Measurements from ENCODE around the gene LLGL2.

LLGL2 gene

DNA sequence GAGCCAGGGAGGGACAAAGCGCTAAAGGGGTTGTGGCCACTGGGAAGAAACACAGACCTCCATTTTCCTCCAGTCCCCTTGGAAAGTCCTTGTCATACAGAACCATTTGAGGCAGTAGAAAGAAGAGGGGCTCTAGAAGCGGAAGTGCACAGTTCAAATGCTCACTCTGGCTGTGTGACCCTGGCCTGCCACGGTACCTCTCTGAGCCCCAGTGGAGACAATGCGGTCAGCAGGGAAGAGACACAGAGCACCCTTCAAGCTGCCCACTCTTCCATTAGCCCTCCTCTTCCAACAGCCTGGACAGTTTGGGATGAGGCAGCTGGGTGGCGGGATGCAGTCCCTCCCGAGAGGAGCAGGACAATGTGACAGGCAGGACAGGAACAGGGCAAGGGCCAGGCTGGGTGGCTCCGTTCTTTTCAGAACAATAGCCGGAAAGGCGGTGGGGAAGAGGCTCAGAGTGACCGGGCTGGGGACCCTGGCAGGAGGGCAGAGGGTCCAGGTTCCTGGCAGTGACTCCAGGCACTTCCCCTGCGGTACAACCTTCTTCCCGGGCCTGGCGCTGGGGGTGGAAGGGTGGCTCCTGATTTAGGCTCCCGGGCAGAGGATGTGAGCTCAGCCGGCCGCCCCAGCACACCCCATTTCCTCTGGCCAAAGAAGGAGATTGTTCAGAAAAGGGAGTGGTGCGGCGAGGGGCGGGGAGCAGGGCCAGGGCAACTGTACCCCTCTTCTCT is 15.8 kb upstream of the LLGL2 start:
- Mint-ChIP-seq H3K9me3 (no peaks in the 10 kb centered on the region), H3K4me1 (peaks cover 9% of the 10 kb centered on the region), H3K27ac (peak overlapping the region in 1 of 2 donors; percentile 67), H3K27me3 (no peaks in the 10 kb centered on the region), H3K4me3 (no peak overlapping the region)
- ATAC-seq, result no peak
- no peak for DNase-seq

DNA sequence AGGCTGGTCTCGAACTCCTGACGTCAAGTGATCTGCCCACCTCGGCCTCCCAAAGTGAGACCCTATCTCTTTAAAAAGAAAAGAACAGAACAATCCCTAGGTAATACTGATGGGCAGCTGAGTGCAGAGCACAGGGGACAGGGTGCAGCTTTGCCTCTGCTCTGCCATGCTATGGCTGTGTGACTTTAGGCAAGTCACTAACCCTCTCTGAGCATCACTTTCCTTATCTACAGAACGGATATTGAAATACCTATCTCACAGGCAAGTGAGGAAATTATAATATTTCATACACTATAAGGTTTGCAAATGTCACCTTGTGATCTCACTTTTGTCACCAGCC is 14.3 kb upstream of the LLGL2 start:
- H3K27ac Mint-ChIP-seq, result no peak overlapping the region
- no peak overlapping the region for H3K4me3 Mint-ChIP-seq
- H3K4me1 Mint-ChIP-seq, result peaks cover 9% of the 10 kb centered on the region
- H3K27me3 Mint-ChIP-seq, result no peaks in the 10 kb centered on the region
- no peak for DNase-seq
- H3K9me3 Mint-ChIP-seq, result no peaks in the 10 kb centered on the region
- no peak for ATAC-seq

DNA sequence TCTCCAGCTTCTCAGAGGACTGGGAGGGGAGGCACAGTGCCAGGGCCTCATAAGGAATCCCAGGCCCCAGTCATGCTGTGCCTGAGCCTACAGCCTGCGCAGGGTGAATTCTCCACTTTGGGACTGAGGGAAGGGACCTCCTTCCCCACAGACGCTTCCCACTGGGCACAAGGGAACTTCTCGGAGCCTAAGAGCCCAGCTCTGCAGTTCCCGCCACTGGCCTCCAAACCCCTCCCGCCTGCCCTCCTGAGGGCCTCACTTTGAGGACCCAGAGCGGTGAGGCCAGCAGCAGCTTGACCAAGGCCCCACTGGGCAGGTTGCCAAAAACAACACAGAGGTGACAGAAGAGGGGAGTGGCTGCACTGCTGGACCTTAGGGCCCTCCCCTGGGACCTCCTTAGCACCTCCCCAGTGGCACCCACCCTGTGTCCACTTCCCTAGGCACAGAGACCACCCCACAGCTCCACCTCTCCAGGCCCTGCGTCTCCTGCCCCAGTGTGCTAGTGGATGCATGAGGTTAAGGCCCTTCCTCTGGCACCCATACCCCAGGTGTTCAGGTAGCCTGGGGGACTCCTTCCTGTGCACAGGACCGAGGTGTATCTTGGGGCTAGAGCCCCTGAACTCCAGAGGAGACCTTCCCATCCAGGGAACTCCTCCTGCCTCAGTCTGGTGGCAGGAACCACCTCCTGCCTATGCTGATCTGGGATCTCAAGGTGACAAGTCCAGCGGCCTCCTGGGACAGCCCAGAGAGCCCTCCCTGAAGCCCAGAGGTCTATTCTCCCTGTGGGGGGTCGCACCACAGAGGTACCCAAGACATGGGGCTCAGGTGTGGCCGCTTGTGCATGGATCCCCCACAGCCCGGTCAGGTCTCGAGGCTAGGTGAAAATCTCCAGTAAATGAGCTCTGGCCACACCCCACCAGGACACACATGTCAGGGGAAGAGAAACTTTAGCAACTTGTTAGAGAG is 13.6 kb upstream of the LLGL2 start:
- Mint-ChIP-seq H3K27me3 (no peaks in the 10 kb centered on the region), H3K27ac (peak overlapping the region in 1 of 2 donors; percentile 63), H3K4me1 (peaks cover 11% of the 10 kb centered on the region), H3K4me3 (no peak overlapping the region), H3K9me3 (no peaks in the 10 kb centered on the region)
- ATAC-seq, result no peak
- DNase-seq, result no peak

DNA sequence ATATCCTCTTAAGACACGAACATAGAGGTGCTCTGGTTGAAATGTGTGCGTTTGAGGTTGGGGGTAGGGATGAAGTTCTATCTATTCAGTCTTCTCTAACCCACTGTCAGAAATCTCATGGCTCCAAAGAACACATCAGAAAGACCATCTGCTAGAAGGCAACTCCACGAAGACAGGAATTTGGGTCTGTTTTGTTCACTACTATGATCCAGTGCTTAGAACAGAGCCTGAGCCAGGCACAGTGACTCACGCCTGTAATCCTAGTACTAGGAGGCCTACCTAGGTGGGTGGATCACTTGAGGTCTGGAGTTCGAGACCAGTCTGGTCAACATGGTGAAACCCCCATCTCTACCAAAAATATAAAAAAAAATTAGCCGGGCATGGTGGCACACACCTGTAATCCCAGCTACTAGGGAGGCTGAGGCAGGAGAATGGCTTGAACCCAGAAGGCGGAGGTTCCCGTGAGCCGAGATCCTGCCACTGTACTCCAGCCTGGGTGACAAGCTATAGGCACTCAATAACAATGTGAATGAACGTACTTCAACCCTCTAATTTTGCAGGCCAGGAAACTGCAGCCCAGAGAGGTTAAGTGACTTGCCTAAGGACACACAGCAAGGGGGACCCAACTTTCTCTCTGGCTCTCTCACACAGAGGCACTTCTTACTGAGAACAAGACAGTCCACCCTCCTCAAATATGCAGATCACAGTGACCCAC is 12.4 kb upstream of the LLGL2 start:
- ATAC-seq, result no peak

DNA sequence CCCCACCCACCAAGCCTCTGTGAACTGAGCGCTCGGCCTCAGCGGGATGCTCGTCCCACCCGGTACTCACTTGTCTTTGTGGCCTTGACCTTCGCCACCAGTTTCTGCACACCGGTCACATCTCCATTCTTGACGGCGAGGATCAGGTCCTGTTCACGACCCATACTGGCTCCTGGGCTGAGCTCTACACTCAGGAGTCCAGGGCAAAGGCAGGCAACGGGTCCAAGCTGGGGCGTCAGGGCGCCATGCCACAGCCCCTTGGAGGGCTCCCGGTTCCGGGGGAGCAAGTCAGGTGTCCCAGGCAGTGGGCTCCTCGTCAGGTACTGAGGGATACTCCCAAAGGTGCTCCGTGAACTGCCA is 11.9 kb upstream of the LLGL2 start:
- ATAC-seq (no peak), DNase-seq (no peak)
- Mint-ChIP-seq H3K4me1 (peaks cover 28% of the 10 kb centered on the region), H3K27me3 (no peaks in the 10 kb centered on the region), H3K9me3 (no peaks in the 10 kb centered on the region), H3K27ac (no peak overlapping the region), H3K4me3 (peak overlapping the region in 1 of 2 donors; percentile 30)

More for the DNA sequence above, 12.4 kb upstream of the LLGL2 start:
- no peak for DNase-seq
- Mint-ChIP-seq H3K4me1 (peaks cover 23% of the 10 kb centered on the region), H3K4me3 (no peak overlapping the region), H3K27me3 (no peaks in the 10 kb centered on the region), H3K9me3 (no peaks in the 10 kb centered on the region), H3K27ac (no peak overlapping the region)

DNA sequence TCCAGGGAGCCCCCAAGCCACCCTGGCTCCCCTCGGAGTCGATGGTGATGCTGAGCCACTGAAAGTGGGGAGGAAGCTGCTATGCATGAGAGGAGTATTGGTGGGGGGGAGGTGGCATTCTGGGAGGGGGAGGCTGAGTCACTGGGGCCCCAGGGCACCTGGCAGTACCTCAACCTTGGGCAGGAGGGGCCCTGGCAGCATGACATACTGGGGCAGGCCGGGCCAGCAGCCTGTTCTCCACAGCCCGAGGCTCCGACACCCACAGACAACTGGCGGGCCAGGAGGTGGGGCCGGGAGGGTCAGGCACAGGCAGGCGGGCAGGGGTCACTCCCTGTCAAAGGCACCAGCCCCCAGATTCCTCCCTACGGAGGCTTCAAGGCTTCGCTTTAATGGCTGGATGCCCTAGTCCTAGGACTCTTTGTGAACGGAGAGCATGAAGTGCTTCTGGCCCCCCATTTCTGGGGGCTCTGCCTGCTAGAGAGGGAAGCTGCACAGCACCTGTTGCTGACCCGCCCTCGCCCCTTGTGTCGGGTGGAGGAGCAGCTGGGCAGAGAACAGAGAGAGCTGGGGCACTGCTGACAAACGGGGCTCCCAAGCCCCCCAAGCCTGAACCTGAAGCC is 11.1 kb upstream of the LLGL2 start:
- no peaks in the 10 kb centered on the region for H3K27me3 Mint-ChIP-seq
- H3K9me3 Mint-ChIP-seq, result no peaks in the 10 kb centered on the region
- ATAC-seq, result no peak
- peak overlapping the region; percentile 53 to 63 for H3K4me3 Mint-ChIP-seq
- H3K4me1 Mint-ChIP-seq, result peaks cover 35% of the 10 kb centered on the region
- H3K27ac Mint-ChIP-seq, result no peak overlapping the region
- DNase-seq, result no peak

DNA sequence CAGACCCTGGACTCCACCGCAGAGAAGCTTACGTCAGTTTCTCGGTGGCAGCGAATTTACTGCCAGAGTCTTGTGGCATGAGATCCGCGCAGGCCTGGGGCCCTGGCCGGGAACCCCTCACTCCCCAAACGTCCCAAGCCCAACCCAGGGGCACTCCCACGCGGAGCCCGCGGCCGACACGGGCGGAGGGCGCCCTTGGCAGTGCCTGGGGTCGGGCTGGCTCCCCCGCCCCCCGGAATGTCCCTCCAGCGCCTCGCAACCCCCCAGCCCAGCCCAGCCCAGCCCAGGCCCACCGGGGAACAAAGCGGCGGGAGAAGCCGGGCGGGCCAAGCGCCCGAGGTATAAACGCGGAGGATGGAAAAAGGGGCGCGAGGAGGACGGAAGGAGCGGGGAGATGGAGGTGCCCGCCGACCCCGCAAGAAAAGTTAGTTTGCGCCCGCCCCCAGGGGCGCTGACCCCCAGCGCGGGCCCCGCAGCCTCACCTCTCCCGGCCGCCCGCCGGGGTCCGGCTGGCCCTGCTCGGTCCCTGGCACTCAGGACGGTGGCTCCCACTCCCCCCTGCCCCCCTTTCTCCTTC is 10.5 kb upstream of the LLGL2 start:
- H3K27me3 Mint-ChIP-seq, result no peaks in the 10 kb centered on the region
- H3K27ac Mint-ChIP-seq, result no peak overlapping the region
- DNase-seq, result no peak
- H3K9me3 Mint-ChIP-seq, result no peaks in the 10 kb centered on the region
- peak overlapping the region; percentile 63 to 83 for H3K4me3 Mint-ChIP-seq
- peaks cover 35% of the 10 kb centered on the region for H3K4me1 Mint-ChIP-seq
- ATAC-seq, result peak; percentile 1

DNA sequence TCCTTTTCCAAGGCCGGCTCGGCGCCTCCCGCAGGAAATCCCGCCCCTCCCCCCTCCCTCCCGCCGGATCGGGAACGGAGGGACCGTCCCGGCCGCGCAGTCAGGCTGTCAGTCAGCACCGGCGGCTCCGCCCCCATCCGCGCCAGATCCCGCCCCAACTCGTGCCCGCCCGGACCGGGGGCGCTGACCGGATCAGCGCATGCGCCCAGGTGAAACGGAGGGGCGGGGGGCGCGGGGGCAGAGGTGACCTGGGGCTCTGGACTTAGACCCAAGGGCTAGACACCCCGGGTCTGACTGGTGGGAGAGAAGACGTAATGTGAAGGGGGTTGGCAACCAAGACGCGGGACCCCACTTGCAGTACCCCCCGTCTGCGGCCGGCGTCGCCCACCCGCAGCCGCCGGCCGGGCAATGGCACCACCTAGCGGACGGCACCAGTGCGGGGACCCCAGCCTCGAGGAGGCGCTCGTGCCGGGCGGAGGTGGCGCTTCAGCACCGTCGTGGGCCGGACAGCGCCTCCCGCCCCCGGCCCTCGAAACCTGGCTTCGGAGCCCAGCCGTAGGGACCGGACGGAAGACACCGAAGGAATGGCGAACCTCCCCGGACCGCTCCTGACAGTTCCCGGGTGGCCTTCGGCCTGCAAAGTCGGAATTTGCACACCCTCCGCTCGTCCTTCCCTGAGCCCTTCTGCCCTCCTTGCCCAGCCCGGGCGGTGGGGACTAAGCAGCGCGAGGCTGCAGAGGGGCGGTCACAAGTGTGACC is 9.8 kb upstream of the LLGL2 start, which contains the start of gene CASKIN2:
TSS of gene CASKIN2 (minus strand) at position 42 of the 759 bp plus-strand sequence. CDS start 1,733 bp downstream, outside the sequence.
- H3K27ac Mint-ChIP-seq, result peak within 1 kb of the TSS in 1 of 2 donors; percentile 23
- peaks cover 35% of the 10 kb centered on the region for H3K4me1 Mint-ChIP-seq
- DNase-seq, result peak; percentile 86 to 88
- no peaks in the 10 kb centered on the region for H3K27me3 Mint-ChIP-seq
- ATAC-seq, result peak; percentile 68
- no peaks in the 10 kb centered on the region for H3K9me3 Mint-ChIP-seq
- H3K4me3 Mint-ChIP-seq, result peak within 1 kb of the TSS; percentile 83 to 88

DNA sequence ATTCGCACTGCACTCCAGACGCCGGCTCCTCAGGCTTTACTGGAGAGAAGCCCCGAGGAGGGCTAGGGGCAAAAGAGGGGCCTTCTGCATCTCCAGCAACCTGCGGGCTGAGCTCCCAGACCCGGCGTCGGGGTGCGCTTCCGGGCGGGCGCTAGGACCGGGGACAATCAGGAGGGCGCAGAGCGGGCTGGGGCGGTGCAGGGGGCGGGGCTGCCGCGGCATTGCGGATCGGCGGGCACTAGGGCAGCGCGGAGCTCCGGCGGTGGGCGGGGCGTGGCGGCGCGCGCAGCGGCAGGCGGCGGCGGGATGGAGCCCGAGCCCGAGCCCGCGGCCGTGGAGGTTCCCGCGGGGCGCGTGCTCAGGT is 9.3 kb upstream of the LLGL2 start, which contains the start of gene TSEN54:
TSS of gene TSEN54 (plus strand) at position 274 of the 364 bp plus-strand sequence. CDS start at position 307, 33 bp downstream.
- ATAC-seq (peak; percentile 90), DNase-seq (peak; percentile 94)
- Mint-ChIP-seq H3K27me3 (no peaks in the 10 kb centered on the region), H3K4me3 (peak within 1 kb of the TSS; percentile 95 to 96), H3K9me3 (no peaks in the 10 kb centered on the region), H3K4me1 (peaks cover 35% of the 10 kb centered on the region), H3K27ac (peak within 1 kb of the TSS; percentile 23 to 74)

DNA sequence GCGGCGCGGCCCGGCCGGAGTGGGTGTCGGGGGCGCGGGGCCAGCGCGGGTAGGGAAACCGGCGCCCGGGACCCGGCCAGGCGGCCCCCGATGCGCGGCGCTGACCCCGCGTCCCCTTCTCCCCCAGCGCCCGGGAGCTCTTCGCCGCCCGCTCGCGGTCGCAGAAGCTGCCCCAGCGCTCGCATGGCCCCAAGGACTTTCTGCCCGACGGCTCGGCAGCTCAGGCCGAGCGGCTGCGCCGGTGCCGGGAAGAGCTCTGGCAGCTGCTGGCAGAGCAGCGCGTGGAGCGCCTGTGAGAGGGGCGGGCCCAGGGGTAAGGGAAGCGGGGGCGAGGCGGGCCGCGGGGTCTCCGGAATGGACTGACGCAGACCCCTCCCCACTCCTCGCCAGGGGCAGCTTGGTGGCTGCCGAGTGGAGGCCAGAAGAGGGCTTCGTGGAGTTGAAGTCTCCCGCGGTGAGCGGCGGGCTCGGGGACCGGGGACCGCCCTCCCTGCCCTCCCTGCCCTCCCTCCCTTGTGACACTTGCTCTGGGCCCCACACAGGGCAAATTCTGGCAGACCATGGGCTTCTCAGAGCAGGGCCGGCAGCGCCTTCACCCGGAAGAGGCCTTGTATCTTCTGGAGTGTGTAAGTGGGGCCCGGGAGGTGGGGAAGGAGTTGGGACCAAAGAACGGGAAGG is 8.7 kb upstream of the LLGL2 start:
- H3K27ac Mint-ChIP-seq, result peak overlapping the region in 1 of 2 donors; percentile 74
- H3K4me1 Mint-ChIP-seq, result peaks cover 35% of the 10 kb centered on the region
- H3K27me3 Mint-ChIP-seq, result no peaks in the 10 kb centered on the region
- ATAC-seq (peak; percentile 26), DNase-seq (peak in 1 of 2 donors; percentile 37)
- H3K4me3 Mint-ChIP-seq, result peak overlapping the region; percentile 95 to 96
- no peaks in the 10 kb centered on the region for H3K9me3 Mint-ChIP-seq

DNA sequence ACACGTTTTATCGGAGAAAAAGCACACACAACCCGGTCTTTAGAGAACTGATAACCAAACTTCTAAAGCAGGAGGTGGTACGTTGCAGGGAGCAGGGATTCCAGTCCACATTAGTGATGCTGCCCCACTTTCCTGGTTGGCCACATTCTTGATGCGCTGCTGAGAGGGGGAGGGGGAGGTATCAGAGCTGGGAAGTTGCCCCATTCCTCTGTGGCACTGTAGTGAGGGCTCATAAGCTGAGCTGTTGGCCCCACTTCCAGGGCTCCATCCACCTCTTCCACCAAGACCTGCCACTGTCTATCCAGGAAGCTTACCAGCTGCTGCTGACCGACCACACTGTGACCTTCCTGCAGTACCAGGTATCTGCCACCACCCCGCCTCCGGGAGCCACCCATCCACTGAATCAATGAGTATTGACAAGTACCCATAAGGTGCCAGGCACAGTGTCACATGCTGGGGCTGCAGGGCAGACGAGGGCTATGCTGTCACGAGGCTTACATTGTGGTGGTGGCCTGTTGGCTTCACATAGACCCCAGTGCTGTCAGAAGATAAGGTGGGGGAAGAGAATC is 8.1 kb upstream of the LLGL2 start:
- Mint-ChIP-seq H3K27me3 (no peaks in the 10 kb centered on the region), H3K4me3 (peak overlapping the region; percentile 95 to 96), H3K4me1 (peaks cover 40% of the 10 kb centered on the region), H3K9me3 (no peaks in the 10 kb centered on the region), H3K27ac (peak overlapping the region in 1 of 2 donors; percentile 74)
- ATAC-seq (no peak), DNase-seq (peak; percentile 33 to 47)

DNA sequence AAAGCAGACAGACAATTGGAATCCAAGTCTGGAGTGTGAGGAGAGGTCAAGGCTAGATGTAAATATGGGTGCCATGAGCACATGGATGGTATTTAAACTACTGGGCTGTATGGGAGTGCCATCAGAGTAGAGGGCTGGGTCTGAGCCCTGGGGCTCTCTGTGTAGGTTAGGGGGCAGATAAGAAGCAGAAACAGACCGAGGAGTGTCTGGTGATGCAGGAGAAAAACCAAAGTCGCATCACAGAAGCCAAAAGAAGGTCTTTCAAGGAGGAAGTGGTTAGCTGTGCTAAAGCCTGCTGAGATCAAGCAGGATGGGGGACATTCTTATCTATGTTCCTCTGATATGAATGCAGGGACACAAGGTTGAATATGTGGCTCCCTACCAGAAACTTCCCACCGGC is 7.3 kb upstream of the LLGL2 start:
- H3K27me3 Mint-ChIP-seq, result no peaks in the 10 kb centered on the region
- peak; percentile 58 for ATAC-seq
- H3K9me3 Mint-ChIP-seq, result no peaks in the 10 kb centered on the region
- H3K4me1 Mint-ChIP-seq, result peaks cover 40% of the 10 kb centered on the region
- peak; percentile 25 to 51 for DNase-seq
- peak overlapping the region in 1 of 2 donors; percentile 2 for H3K27ac Mint-ChIP-seq
- H3K4me3 Mint-ChIP-seq, result peak overlapping the region; percentile 95 to 96

DNA sequence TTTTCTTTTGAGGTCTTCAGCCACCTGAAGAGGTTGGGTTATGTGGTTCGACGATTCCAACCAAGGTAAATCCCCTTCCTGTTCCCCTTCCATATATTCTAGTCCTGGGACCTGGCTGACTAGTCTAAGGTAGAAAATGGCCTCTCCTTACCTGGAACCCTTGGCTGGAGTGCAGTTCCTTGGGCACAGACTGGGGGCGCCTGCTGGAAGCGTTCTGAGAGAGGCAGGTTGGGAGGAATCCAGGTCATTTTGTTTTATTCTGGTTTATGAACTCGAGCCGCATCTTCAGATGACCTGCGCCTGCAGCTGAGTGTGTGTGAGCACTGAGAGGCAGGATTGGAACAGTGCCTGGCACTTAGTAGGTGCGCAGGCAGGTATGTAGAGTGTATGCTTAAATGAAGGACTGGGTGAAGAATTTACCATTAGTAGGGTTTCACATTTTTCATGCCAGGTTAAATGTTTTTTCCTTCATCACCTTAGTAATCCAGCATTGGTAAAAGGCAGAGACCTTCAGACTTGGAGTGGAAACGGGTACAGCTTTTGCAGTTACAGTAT is 6.4 kb upstream of the LLGL2 start:
- peak overlapping the region in 1 of 2 donors; percentile 95 for H3K4me3 Mint-ChIP-seq
- ATAC-seq (no peak), DNase-seq (no peak)
- peaks cover 39% of the 10 kb centered on the region for H3K4me1 Mint-ChIP-seq
- no peaks in the 10 kb centered on the region for H3K9me3 Mint-ChIP-seq
- H3K27ac Mint-ChIP-seq, result no peak overlapping the region
- H3K27me3 Mint-ChIP-seq, result no peaks in the 10 kb centered on the region
